Measurements from ENCODE around the gene ITPK1. TPM values are rescaled to one million over a fixed set of nuclear protein-coding genes. Genes with fewer than 3 reads are reported as not detected.

Gene ITPK1
- total RNA-seq, 1 experiment from 2014 or later: 66.2 TPM

GRCh38 chr14:93114068-93114710, 1.5 kb downstream of the ITPK1 start:
- Histone ChIP-seq H3K9ac (ENCODE audit: low read length) (peak overlapping the region; percentile 64), H3K4me1 (ENCODE audit: insufficient read depth, low read length) (peaks cover 21% of the 10 kb centered on the region), H3K4me2 (ENCODE audit: low read length) (peak overlapping the region; percentile 98), H4K20me1 (ENCODE audit: low read length) (no peaks in the 10 kb centered on the region), H3K27me3 (ENCODE audit: low read length) (no peaks in the 10 kb centered on the region), H3K9me3 (ENCODE audit: low read length) (no peaks in the 10 kb centered on the region), H3K79me2 (ENCODE audit: low read length) (peaks cover 58% of the 10 kb centered on the region), H3K36me3 (ENCODE audit: low read depth, low read length) (no peaks in the 10 kb centered on the region), H3F3A (ENCODE audit: low read length, unreplicated experiment) (no peaks in the 10 kb centered on the region), H2AFZ (ENCODE audit: low read length) (peak overlapping the region; percentile 83), H3K4me3 (ENCODE audit: low read length) (peak overlapping the region; percentile 94), H3K9me2 (replicated peaks; ENCODE audit: low read length) (no peaks in the 10 kb centered on the region), H3K27ac (ENCODE audit: low read length) (no peak overlapping the region)
- DNase-seq (peak; percentile 15), ATAC-seq (no peak)
- no TSS peak for BruUV-seq (replicated peaks)
- POLR2A ChIA-PET (ENCODE audit: unreplicated experiment): no interaction called here
- CTCF ChIA-PET: interaction anchor here (1.0 to 2.5 kb wide), 7 partner anchors 19 to 166 kb away, joined by 3 to 15 read pairs (median 6); no protein-coding TSS in a partner anchor
- intact Hi-C loops (cut with micrococcal nuclease): loop anchor here (10.0 kb wide), 1 partner anchor 61 kb away; no protein-coding TSS in a partner anchor
- TF ChIP-seq EZH2 (IDR thresholded peaks at IDR 0.05; ENCODE audit: low read length, unreplicated experiment): no peak
- TF ChIP-seq EZH2phosphoT487 (IDR thresholded peaks at IDR 0.05; ENCODE audit: borderline replicate concordance, low read length): no peak
- TF ChIP-seq CTCF (conservative IDR thresholded peaks at IDR 0.05; ENCODE audit: low read depth, low read length): no peak

GRCh38 chr14:93113678-93114067, 2.1 kb downstream of the ITPK1 start:
- Histone ChIP-seq H2AFZ (ENCODE audit: low read length) (no peak overlapping the region), H3K9me3 (ENCODE audit: low read length) (no peaks in the 10 kb centered on the region), H3K27me3 (ENCODE audit: low read length) (no peaks in the 10 kb centered on the region), H3K4me2 (ENCODE audit: low read length) (peak overlapping the region; percentile 98), H3K36me3 (ENCODE audit: low read depth, low read length) (no peaks in the 10 kb centered on the region), H4K20me1 (ENCODE audit: low read length) (no peaks in the 10 kb centered on the region), H3K79me2 (ENCODE audit: low read length) (peaks cover 63% of the 10 kb centered on the region), H3F3A (ENCODE audit: low read length, unreplicated experiment) (no peaks in the 10 kb centered on the region), H3K27ac (ENCODE audit: low read length) (no peak overlapping the region), H3K9ac (ENCODE audit: low read length) (peak overlapping the region; percentile 64; the same call in 1 of the 2 replicates), H3K9me2 (replicated peaks; ENCODE audit: low read length) (no peaks in the 10 kb centered on the region), H3K4me1 (ENCODE audit: insufficient read depth, low read length) (peaks cover 21% of the 10 kb centered on the region), H3K4me3 (ENCODE audit: low read length) (peak overlapping the region; percentile 94)
- ChIA-PET CTCF (interaction anchor here (0.5 to 2.5 kb wide), 15 partner anchors 17 to 940 kb away, joined by 3 to 15 read pairs (median 3); no protein-coding TSS in a partner anchor), POLR2A (ENCODE audit: unreplicated experiment) (no interaction called here)
- no peak for ATAC-seq
- TF ChIP-seq EZH2phosphoT487 (IDR thresholded peaks at IDR 0.05; ENCODE audit: borderline replicate concordance, low read length) (no peak), EZH2 (IDR thresholded peaks at IDR 0.05; ENCODE audit: low read length, unreplicated experiment) (no peak), CTCF (conservative IDR thresholded peaks at IDR 0.05; ENCODE audit: low read depth, low read length) (no peak)
- no TSS peak for BruUV-seq (replicated peaks)
- DNase-seq: no peak
- intact Hi-C loops (cut with micrococcal nuclease): loop anchor here (1.0 to 10.0 kb wide), 6 partner anchors 26 to 505 kb away; no protein-coding TSS in a partner anchor

All from PC-3 (cell line).